ENCODE measurements around the gene MRGPRD.

MRGPRD gene

DNA sequence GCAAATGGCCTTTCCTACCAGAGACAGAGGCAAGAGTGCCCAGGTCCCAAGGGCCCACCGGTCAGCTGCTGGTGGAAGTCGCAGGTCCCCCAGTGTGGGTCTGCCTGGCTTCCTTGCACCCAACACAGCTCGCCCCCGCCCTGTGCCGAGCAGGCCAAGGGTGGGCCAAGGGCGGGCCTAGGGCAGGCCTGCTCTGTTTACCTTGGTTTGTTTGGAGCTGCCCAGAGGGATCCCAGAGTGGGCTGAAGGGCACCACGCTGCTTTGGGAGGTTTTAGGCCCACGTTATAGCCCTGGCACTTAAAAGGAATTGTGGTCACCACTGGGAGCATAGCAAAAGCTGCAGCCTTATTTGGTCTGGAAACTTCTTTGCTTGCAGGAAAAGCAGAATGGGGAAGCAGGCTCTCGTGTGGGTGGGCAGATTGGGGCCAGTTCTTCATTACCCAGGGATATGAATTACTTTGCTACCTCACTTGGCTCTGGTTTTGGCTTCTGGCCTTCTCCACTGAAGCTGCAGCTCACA is 38.0 kb downstream of the MRGPRD start:
- H3K4me3 ChIP-seq (ENCODE audit: low read depth, low read length), result no peak overlapping the region
- DNase-seq (ENCODE audit: low read depth), result no peak
- TF ChIP-seq, protein P1, sequence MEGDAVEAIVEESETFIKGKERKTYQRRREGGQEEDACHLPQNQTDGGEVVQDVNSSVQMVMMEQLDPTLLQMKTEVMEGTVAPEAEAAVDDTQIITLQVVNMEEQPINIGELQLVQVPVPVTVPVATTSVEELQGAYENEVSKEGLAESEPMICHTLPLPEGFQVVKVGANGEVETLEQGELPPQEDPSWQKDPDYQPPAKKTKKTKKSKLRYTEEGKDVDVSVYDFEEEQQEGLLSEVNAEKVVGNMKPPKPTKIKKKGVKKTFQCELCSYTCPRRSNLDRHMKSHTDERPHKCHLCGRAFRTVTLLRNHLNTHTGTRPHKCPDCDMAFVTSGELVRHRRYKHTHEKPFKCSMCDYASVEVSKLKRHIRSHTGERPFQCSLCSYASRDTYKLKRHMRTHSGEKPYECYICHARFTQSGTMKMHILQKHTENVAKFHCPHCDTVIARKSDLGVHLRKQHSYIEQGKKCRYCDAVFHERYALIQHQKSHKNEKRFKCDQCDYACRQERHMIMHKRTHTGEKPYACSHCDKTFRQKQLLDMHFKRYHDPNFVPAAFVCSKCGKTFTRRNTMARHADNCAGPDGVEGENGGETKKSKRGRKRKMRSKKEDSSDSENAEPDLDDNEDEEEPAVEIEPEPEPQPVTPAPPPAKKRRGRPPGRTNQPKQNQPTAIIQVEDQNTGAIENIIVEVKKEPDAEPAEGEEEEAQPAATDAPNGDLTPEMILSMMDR (IDR thresholded peaks at IDR 0.05; ENCODE audit: low read depth, low read length, missing control alignments), result no peak

DNA sequence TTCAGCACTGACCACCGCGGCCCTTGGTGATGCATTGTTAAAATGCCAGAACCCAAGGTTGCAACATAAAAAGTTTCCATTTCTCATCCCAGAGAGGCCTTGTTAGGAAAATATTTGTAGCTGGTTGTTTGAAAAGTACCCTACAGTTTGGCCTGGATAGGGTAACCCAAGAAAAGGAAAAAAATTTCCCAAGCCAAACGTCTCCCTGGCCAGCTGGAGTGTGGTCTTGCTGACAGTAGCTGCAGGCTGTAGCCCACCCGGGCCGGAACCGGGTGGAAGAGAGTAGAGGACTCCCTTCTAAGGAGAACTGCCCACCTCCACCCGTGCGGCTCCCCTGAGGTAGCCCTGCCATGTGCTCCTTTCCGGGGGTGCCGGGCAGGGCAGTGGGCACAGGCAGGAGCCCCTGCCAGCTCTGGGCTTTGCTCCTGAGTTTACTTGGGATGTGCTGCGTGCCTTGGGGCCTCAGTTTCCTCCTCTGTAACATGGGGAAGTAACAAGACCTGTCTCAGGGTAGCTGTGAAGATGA is 38.6 kb downstream of the MRGPRD start:
- TF ChIP-seq, protein P1 (IDR thresholded peaks at IDR 0.05; ENCODE audit: low read depth, low read length, missing control alignments), result no peak
- no peak for DNase-seq (ENCODE audit: low read depth)
- no peak overlapping the region for H3K4me3 ChIP-seq (ENCODE audit: low read depth, low read length)

DNA sequence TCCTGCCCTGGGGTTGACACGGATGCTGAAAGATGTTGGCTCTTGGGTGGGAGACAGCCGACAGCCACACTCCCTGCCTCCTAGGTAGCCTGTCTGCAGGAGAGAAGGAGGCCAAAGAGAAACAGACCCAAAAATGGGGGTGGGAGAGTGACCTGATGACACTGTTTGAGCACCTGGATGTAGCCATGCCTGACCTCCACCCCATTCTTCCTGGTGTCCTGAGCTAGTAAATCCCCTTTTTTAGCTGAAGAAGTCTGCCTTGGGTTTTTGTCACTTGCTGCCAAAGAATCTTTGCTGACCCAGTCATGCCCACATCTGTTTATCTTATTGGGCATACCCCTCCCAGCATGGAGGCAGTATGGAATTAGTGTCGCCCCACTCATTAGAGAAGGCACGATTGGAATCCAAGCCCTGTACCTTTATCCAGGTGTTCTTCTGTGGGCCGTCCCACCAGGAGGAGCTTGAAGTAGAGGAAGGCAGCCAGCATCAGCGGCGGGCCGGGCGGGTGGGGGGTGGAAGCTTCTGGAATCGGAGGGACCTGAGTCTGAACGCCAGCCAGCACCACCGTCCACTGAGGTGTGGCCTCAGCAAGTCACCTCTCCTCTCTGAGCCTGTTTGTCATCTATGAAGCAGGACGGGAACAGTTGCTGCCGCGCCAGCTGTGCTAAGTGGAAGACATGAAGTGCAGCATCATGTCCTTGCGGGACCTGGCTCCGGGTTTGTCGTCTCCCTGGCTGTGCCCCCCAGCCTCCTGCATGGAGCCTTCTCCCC is 39.3 kb downstream of the MRGPRD start:
- H3K4me3 ChIP-seq (ENCODE audit: low read depth, low read length), result no peak overlapping the region
- TF ChIP-seq, protein P1 (IDR thresholded peaks at IDR 0.05; ENCODE audit: low read depth, low read length, missing control alignments), result no peak
- DNase-seq (ENCODE audit: low read depth), result no peak

DNA sequence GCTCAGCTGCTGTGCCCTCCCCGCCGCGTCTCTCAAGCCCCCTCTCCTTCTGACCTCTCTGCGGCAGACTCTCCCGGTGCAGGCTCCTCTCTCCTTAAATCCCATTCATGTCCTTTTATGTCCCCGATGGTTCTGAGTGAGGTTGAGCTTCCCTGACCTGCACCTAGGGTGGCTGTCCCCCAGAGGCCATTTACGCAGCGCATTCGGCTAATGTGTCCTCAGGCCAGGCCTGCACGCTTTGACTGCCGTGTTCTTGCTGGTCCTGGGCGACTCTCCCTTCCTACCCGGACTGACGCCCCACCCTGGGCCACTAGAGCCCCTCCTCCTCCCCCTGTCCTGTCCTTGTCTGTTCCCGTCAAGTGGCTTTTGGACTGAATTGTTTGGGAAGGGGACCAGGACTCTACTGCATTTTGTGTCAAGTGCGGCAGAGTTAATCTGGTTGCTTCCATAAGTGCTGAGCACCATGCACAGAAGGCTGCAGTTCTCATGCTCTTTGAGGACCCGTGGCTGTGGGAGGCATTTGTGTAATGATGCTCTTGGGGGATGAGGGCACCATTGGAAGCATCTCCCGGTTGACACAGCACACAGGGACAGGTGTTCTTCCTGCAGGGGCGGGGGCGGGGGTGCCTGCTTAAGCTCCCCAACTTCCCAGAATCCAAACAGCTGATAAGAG is 40.0 kb downstream of the MRGPRD start:
- no peak overlapping the region for H3K4me3 ChIP-seq (ENCODE audit: low read depth, low read length)
- no peak for DNase-seq (ENCODE audit: low read depth)
- TF ChIP-seq, protein P1 (IDR thresholded peaks at IDR 0.05; ENCODE audit: low read depth, low read length, missing control alignments), result no peak

DNA sequence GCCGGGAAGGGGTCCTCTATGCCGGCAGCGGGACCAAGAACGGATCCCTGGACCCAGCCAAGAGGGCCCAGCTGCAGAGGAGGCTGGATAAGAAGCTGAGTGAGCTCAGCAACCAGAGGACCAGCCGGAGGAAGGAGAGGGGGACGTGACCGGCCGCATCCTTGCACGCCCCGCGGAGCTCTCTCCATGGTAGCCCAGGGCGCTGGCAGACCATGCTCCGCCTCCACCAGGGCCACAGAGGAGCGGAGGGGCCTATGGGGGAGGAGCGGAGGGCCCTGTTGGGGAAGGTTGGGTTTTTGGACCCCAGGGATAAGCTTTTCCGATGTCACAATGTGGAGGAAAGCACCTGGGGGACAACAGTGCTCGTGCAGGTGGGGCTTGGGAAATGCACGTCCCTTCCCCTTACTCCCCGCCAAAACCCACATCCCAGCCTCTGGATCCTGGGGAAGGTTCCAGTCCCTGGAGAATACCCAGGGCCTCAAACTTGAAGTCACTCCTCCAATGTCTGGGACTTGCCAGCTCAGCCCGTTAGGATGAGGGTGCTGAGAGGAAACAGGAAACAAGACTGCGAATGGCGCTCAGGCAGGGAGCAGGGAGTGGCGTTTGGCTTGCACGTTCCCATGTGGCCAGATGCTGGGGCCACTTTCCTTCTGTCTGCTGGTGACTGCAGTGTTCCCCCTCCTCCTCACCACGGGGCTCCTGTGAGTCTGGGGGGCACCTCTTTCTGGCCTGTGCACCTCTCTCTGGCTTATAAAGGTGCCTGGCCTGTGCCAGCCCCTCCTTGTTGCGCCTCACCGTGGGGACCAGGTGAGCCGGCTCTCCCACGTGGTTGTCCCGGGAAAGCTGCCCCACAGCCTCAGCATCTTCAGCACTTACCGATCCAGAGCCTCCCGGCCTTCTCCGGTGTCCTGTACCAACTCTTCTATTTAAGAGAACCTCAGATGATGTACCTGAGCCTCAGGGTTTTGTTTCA is 40.9 kb downstream of the MRGPRD start:
- DNase-seq (ENCODE audit: low read depth), result no peak
- H3K4me3 ChIP-seq (ENCODE audit: low read depth, low read length), result no peak overlapping the region
- TF ChIP-seq, protein P1 (IDR thresholded peaks at IDR 0.05; ENCODE audit: low read depth, low read length, missing control alignments), result no peak

DNA sequence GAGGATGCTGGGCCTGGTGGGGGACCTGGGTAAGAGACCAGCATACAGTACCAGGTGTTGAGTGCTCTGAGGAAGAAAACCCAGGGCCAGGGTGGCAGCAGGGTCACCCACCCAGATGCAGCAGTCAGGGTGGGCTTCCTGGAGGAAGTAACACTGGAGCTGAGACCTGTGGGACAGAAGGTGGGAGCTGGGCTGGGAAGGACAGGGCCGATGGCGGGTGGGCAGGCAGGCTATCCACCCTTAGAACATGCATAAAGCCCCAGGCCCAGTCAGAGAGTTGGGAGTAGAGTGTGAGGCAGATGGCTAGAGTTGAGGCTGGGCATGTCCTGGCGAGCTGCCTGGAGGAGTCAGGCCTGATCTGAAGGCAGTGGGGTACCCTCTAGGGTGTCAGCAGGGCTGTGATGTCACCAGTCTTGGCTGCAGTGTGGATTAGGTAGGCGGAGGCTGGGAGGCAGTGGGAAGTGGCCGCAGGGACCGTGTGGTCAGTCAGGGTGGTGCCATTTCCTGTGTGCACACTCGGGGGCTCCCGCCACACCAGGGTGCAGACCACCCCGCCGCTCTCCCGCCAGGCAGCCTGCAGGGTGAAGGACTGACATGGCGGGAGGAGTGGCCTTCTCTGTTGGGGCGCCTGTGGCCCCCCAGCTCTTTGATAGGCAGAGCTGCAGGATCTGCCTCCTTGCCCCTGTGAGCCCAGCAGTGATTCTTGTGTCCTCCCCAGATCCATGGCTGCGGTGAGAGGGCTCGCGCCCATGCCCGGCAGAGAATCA is 41.8 kb downstream of the MRGPRD start:
- TF ChIP-seq, protein P1 (IDR thresholded peaks at IDR 0.05; ENCODE audit: low read depth, low read length, missing control alignments), result no peak
- DNase-seq (ENCODE audit: low read depth), result no peak
- no peak overlapping the region for H3K4me3 ChIP-seq (ENCODE audit: low read depth, low read length)
